K562 treated with DMSO at 1 percent for 12 hours (cell line): Measurements from ENCODE around the gene PKP3. TPM values are rescaled to one million over a fixed set of nuclear protein-coding genes. Genes with fewer than 3 reads are reported as not detected.

Experiments
- total RNA-seq: library from RNA; unstranded; fragments of 300-600 nt; gene quantifications from 2 replicates; pipeline ENCODE4 v1.2.3, GENCODE V29; 2022; ENCODE audit not compliant: insufficient read depth

PKP3 gene, protein sequence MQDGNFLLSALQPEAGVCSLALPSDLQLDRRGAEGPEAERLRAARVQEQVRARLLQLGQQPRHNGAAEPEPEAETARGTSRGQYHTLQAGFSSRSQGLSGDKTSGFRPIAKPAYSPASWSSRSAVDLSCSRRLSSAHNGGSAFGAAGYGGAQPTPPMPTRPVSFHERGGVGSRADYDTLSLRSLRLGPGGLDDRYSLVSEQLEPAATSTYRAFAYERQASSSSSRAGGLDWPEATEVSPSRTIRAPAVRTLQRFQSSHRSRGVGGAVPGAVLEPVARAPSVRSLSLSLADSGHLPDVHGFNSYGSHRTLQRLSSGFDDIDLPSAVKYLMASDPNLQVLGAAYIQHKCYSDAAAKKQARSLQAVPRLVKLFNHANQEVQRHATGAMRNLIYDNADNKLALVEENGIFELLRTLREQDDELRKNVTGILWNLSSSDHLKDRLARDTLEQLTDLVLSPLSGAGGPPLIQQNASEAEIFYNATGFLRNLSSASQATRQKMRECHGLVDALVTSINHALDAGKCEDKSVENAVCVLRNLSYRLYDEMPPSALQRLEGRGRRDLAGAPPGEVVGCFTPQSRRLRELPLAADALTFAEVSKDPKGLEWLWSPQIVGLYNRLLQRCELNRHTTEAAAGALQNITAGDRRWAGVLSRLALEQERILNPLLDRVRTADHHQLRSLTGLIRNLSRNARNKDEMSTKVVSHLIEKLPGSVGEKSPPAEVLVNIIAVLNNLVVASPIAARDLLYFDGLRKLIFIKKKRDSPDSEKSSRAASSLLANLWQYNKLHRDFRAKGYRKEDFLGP
- total RNA-seq: 59.0 and 60.2 TPM in 2 replicates

DNA sequence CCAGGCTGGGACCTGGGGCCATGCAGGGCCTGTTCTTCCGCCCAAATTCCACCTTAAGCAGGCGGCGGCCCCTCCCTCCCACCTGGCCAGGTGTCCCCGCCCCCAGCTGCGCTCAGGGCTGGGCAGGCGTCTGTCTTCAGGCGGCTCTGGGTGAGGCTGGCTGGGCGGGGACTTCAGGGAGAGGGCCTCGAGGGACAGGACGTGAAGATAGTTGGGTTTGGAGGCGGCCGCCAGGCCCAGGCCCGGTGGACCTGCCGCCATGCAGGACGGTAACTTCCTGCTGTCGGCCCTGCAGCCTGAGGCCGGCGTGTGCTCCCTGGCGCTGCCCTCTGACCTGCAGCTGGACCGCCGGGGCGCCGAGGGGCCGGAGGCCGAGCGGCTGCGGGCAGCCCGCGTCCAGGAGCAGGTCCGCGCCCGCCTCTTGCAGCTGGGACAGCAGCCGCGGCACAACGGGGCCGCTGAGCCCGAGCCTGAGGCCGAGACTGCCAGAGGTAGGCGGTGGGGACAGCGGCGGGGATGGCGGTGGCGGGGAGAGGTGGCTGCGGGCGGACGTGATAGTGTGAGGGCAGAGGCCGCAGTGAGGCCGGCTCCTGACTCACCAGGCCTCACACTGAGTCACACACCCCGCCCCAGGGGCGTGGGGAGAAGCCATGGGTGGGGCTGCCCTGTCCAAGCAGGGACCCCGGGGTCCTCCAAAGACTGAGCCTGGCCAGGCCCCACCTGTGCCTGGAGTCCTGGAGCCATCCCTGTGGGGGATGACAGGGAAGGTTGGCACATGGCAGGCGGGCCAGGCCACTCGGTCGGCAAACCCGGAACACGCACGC is at the start of gene PKP3:
TSS of gene PKP3 (plus strand) at position 176 of the 824 bp plus-strand sequence. CDS start at position 260, 84 bp downstream.

DNA sequence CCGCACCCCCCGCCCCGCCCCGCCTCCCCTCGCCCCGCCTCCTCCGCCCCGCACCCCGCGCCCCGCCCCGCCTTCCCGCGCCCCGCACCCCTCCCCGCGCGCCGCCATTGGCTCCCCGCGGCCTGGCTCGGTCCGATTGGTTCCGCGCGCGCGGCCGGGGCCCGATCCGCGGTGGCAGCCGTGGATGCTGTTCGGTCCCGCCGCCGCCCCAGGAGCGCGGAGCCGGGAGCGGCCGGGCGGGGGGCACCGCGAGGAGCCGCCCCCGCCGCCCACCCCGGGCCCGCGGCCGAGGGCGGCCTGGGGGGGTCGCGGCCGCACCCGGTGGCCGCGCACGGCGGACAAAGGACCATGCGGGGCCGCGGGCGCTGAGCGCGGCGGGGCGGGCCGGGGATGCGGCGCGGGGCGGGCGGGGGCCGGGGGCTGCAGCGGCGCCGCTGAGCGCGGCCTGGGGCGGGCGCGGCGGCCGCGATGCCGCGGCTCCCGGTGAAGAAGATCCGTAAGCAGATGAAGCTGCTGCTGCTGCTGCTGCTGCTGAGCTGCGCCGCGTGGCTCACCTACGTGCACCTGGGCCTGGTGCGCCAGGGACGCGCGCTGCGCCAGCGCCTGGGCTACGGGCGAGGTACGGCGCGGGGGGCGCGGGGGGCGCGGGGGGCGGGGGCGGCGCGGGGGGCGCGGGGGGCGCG is 24.5 kb upstream of the PKP3 start, which contains the start of gene B4GALNT4:
TSS of gene B4GALNT4 (plus strand) at position 164 of the 683 bp plus-strand sequence. CDS start at position 469, 305 bp downstream.

DNA sequence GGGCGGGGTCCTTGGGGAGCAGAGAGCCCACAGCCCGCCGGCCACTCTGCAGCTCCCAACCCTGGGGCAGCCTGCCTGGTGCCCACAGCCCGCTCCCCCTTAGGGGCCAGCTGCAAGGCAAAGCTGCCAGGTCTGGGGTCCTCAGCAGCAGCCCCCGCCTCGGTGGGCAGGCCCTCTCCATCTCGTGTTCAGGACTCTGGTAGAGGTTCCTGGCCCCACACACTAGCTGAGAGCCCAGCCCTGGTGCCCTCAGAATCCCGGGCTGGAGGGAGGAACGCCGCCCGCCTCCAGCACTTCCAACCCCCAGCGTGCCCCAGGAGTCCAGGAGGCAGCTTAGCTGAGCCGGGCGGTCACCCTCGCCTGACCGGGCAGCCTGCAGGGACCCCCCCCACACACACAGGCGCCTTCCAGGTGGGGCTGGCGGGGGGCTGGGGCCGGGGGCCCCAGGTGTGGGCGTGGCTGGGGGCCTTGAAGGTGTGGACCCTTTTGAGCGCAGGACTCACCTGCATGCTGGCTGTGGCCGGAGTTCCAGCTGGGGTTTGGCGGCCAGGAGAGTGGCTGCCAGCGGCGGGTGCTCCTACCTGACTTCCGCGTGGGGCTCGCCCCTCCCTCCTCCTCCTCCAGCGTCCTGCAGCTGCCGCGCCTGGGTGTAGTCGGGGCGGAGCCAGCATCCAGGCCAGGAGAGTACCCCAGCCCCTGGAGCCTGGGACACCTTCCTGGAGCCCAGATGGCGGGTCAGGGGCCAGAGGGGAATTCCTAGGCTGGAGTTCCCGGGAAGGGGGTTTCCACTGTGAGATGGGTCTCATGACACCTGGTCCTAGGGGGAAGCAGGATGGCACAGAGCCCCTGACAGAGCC is 47.6 kb downstream of the PKP3 start, which contains the start of gene ANO9:
TSS of gene ANO9 (minus strand) at position 594 of the 857 bp plus-strand sequence. CDS start at position 509, 85 bp downstream.

DNA sequence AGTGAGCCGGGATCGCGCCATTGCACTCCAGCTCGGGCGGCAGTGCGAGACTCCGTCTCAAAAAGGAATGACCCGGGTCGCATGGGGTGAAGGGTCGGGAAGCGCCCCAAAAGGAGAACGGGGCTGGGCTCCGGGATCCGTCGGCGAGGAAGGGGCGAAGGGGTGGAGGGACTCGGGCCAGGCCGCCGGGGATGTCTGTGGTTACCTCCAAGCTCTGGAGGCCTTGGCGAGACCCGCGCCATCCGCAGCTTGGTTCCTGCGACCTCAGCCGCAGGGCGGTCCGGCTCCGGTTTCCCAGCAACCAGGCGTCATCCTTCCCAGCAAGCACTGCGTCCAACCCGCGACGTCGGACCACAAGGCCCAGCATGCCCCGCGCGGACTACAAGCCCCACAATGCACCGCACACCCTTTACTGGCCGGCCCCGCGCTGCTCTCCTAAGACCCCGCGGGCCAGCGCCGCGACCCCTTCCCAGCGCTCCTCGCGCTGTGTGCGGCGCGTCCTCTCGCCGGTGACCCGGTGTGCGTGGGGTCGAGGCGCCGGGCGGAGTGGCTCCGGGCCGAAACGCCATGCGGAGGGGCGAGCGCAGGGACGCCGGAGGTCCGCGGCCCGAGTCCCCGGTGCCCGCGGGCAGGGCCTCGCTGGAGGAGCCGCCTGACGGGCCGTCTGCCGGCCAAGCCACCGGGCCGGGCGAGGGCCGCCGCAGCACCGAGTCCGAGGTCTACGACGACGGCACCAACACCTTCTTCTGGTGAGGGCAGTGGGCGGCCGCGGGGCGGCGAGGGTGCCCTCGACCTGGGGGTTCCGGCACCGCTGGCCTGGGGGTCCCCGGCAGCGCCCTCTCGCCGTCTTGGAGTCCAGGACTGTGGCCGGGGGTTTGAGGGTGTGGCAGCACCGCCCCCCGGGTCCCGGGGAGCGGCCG is 56.1 kb downstream of the PKP3 start, which contains the start of gene PTDSS2:
TSS of gene PTDSS2 (plus strand) at position 391 of the 920 bp plus-strand sequence. CDS start at position 568, 177 bp downstream.

Other genes with a start within 250 kb of the PKP3 start
- gene SCGB1C1, start 201.1 kb upstream of the PKP3 start, total RNA-seq: not detected in 2 replicates
- 32.9 and 54.8 TPM in 2 replicates for gene BET1L, start 186.8 kb upstream of the PKP3 start, total RNA-seq
- 74.9 and 120 TPM in 2 replicates for gene RIC8A, start 186.5 kb upstream of the PKP3 start, total RNA-seq
- 19.1 and 23.9 TPM in 2 replicates for gene SIRT3, start 157.9 kb upstream of the PKP3 start, total RNA-seq
- 161 and 191 TPM in 2 replicates for gene PSMD13, start 157.2 kb upstream of the PKP3 start, total RNA-seq
- gene NLRP6, start 115.8 kb upstream of the PKP3 start, total RNA-seq: 0.50 and 1.1 TPM in 2 replicates
- gene PGGHG, start 105.1 kb upstream of the PKP3 start, total RNA-seq: 18.9 and 35.8 TPM in 2 replicates
- not detected in 2 replicates for gene IFITM5, start 94.7 kb upstream of the PKP3 start, total RNA-seq
- gene IFITM2, start 86.4 kb upstream of the PKP3 start, total RNA-seq: 303 and 402 TPM in 2 replicates
- gene IFITM1, start 80.2 kb upstream of the PKP3 start, total RNA-seq: 692 and 697 TPM in 2 replicates
- 195 and 221 TPM in 2 replicates for gene IFITM3, start 73.3 kb upstream of the PKP3 start, total RNA-seq
- gene B4GALNT4, start 24.7 kb upstream of the PKP3 start, total RNA-seq: 14.1 and 23.4 TPM in 2 replicates
- 155 and 218 TPM in 2 replicates for gene SIGIRR, start 20.8 kb downstream of the PKP3 start, total RNA-seq
- 5.6 and 11.0 TPM in 2 replicates for gene ANO9, start 47.8 kb downstream of the PKP3 start, total RNA-seq
- 48.3 and 52.0 TPM in 2 replicates for gene PTDSS2, start 56.1 kb downstream of the PKP3 start, total RNA-seq
- 164 and 185 TPM in 2 replicates for gene RNH1, start 113.0 kb downstream of the PKP3 start, total RNA-seq
- 30.0 and 51.1 TPM in 2 replicates for gene HRAS, start 141.4 kb downstream of the PKP3 start, total RNA-seq
- 1.9 and 3.7 TPM in 2 replicates for gene LRRC56, start 143.3 kb downstream of the PKP3 start, total RNA-seq
- 2.0 and 2.8 TPM in 2 replicates for gene LMNTD2, start 166.5 kb downstream of the PKP3 start, total RNA-seq
- 40.8 and 66.7 TPM in 2 replicates for gene RASSF7, start 166.8 kb downstream of the PKP3 start, total RNA-seq
- 9.8 and 21.1 TPM in 2 replicates for gene PHRF1, start 182.3 kb downstream of the PKP3 start, total RNA-seq
- 41.5 and 44.6 TPM in 2 replicates for gene IRF7, start 221.7 kb downstream of the PKP3 start, total RNA-seq
- not detected in 2 replicates for gene CDHR5, start 230.7 kb downstream of the PKP3 start, total RNA-seq
- not detected in 2 replicates for gene SCT, start 233.0 kb downstream of the PKP3 start, total RNA-seq
- 0.88 and 1.6 TPM in 2 replicates for gene DRD4, start 243.1 kb downstream of the PKP3 start, total RNA-seq